Hepatocyte (in vitro differentiated cells): ENCODE data around the gene TREML1.

ENCODE experiments used
- CTCF ChIP-seq: fragments of 200-600 bp; sonication (generic); IDR thresholded peaks from 2 replicates; pipeline ENCODE4 v1.5.1; 2016; ENCODE audit warnings: antibody characterized with exemption, mild to moderate bottlenecking; ENCODE audit not compliant: poor library complexity
- EZH2 ChIP-seq: fragments of 200-600 bp; sonication (generic); IDR thresholded peaks from 2 replicates; pipeline ENCODE4 v1.6.1; 2016; ENCODE audit warnings: antibody characterized with exemption, mild to moderate bottlenecking, borderline replicate concordance
- EZH2phosphoT487 ChIP-seq: fragments of 200-600 bp; sonication (generic); IDR thresholded peaks from one replicate; pipeline ENCODE4 v1.6.1; 2018; ENCODE audit warnings: antibody characterized with exemption, mild to moderate bottlenecking, low read depth, moderate library complexity; ENCODE audit not compliant: unreplicated experiment, severe bottlenecking

GRCh38 chr6:41171908-41172307, 17.8 kb upstream of the TREML1 start:
- TF ChIP-seq CTCF (no peak), EZH2 (no peak), EZH2phosphoT487 (no peak)
